Stimulated activated CD4-positive, alpha-beta T cell treated with anti-CD3 and anti-CD28 coated beads, TNF-alpha, amount 100 ng/mL, for 1 hour (primary cell): Measurements from ENCODE around the gene DOCK10.

Source experiments
- DNase-seq, 3 donors: peaks; one replicate each; pipeline ENCODE4 v3.0.0-alpha.2; 2020; ENCODE audit warnings: low read depth in 3 of 3, low spot score in 1 of 3

The DOCK10 gene

GRCh38 chr2:224951723-224952481 is 90.4 kb downstream of the DOCK10 start:
- no peak for DNase-seq

DNA sequence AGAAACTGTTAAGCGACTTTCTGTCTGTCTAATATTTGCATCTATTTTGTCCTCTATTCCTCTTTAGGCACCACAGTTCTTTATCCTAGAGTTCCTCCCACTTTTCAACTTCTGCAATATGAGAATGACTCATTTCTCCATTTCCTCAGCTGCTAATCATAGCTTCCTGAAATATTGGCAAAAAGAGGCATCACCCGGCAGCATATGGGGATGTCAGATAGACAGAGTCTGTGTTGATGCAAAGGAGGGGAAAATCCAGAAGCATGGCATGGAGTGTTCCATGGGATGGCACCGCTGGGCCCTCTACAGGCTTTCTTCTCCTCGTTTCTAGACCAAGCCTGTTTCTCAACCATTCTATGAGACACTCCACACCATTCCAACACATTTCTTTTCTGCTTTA is 93.4 kb downstream of the DOCK10 start:
- no peak for DNase-seq

- no peak for DNase-seq
These were observed 94.3 kb downstream of the DOCK10 start for GRCh38 chr2:224948005-224948404.

GRCh38 chr2:224947566-224947965 is 94.7 kb downstream of the DOCK10 start:
- DNase-seq = no peak

DNA sequence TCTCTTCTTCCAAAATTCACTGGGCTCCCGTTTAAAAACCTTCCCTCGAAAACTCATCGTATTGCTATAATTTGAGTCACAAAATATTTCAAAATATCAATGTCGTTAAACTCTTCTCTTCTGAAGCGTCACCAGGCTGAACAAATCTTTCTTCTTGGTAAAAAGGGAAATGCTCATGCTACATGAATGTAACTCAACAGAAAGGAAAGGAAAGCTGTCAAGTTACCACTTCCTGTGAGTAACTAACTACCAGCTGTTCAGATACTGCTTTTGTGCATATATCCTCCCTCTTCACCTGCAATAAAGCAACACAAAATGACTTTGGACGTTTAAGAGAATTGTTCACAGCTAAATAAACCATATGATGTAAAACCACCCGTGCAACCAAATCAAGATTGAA is 95.4 kb downstream of the DOCK10 start:
- DNase-seq = no peak

- no peak for DNase-seq
These were observed 97.3 kb downstream of the DOCK10 start for GRCh38 chr2:224944707-224945547.

DNA sequence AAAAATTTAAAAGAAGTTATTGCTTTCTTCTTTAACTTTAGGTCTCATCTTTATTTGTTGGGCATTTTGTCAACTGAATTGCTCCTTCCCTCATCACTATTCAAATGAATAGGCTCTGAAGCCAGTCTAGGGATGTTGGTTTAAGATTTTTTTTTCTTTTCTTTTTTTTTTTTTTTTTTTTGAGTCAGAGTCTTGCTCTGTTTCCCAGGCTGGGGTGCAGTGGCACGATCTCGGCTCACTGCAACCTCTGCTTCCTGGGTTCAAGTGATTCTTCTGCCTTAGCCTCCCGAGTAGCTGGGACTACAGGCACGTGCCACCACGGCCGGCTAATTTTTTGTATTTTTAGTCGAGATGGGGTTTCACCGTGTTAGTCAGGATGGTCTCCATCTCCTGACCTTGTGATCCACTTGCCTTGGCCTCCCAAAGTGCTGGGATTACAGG is 98.6 kb downstream of the DOCK10 start:
- peak in 1 of 3 donors; percentile 17 for DNase-seq

DNA sequence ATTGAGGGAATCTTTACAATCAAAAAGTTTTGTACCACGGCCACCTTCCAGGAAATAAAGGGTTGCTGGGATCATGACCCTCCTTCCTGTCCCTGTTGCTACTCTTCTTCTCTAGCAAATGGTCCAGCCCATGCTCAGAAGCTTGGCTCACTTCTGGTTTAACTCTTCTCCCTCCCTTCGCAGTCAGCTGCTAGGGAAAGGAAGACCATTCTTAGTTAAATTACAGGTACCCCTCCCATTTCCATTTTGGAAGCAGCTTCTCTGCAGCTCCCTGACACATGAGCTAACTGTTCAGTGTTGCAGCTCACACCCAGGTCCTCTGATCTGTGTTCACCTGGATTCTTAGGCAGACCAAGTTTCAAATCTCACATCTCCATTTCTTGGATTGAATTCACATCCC is 100.3 kb downstream of the DOCK10 start:
- no peak for DNase-seq

- no peak for DNase-seq
These were observed 101.7 kb downstream of the DOCK10 start for GRCh38 chr2:224940618-224941017.

DNA sequence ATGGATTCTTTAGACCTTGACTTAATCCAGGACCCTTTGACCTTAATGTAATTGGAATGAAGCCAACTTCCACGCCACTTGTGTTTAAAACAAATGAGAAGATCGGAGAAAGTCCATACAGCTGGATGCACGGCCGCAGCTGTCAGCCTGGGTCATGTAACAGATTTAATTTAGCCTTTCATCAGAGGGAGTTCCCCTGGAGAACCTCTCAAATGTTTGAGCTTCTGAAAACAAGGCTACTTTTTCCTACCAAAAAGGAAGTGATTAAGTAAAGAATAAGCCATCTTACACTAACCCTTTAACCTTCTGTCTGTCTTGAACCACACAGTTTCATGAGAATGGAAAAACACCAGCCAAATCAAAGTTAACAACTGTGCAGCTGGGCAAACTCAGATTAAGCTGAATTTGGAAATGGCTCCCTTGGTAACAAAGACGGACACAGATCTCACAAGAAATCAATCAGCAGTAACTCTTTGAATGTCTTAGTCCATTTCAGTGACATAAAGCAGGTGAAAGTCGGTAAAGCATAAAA is 103.6 kb downstream of the DOCK10 start:
- DNase-seq = no peak

GRCh38 chr2:224937887-224938286 is 104.4 kb downstream of the DOCK10 start:
- DNase-seq = no peak

- no peak for DNase-seq
These were observed 107.6 kb downstream of the DOCK10 start for GRCh38 chr2:224934526-224935188.

DNA sequence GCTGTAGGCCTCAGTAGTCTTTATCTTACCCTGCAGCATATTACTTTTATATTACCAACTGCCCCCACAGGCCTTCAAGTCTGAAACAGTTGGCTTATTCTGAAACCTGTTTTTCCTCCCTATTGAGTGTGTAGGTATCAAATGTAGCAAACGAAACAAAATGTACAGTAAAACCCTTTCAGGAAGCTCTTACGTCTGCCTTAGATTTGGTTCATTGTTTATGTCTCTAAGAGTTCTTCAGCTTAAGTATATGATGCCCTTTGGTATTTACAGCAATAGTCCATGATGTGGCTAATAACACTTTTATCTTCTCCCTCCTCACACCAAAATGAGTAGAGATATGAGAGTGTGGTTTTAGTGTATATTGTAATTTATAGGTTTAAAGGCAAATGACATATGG is 108.8 kb downstream of the DOCK10 start:
- no peak for DNase-seq

GRCh38 chr2:224932522-224932921 is 109.7 kb downstream of the DOCK10 start:
- DNase-seq = no peak

DNA sequence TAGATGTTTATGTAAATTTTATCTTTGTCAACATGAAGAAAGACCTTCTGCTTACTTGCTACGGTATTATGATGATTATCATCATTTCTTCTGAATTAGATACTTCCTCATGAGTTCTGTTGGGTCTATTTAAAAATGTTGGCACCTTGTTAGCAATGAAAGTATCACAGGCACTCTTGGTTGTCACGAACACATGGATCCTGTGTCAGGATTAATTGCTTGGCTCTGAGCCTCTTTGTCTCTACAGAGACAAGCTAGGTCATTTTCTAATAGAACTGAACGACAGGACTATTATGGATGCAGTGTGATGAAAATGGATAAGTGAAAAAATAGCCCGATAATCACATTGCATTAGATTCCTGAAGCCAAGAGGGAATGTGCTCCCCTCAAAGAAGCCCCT is 110.3 kb downstream of the DOCK10 start:
- no peak for DNase-seq

DNA sequence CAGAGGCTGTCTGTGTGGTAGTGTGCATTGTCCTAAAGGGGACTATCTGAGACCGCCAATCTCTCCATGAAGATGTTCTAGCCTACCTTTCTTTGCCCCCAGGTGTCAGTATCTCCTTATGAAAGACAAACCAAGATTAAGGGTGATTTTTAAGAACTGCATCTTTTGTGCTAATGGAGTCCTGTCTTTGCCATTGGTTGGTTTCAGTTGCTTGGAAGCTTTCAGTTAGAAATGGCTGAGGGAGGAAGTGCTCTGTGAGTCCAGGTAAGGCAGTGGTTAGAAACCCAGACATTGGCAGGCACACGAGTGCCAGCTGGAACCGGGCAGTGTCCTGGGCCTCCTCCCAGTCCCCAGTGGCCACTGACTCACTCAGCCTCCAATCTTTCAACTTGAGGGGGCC is 111.3 kb downstream of the DOCK10 start:
- no peak for DNase-seq

DNA sequence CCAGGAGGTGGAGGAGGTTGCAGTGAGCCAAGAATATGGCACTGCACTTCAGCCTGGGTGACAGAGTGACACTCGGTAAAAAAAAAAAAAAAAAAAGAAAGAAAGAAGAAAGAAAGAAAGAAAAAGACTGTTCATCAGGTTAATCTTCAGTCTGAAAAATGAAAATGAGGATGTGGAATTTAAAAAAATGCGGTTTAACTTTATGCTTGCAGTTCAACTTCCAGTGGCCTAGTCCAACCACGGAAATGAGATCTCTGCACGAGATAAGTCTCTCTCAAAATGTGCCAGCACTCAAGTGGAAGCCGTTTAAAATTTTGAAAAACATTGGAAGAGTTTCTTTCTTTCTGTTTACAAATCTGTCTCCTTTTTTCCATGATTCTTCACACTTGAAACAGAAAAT is 112.1 kb downstream of the DOCK10 start:
- no peak for DNase-seq

GRCh38 chr2:224929512-224929911 is 112.8 kb downstream of the DOCK10 start:
- no peak for DNase-seq

GRCh38 chr2:224927646-224928173 is 114.6 kb downstream of the DOCK10 start:
- peak in 1 of 3 donors; percentile 23 for DNase-seq

- no peak for DNase-seq
These were observed 115.3 kb downstream of the DOCK10 start for GRCh38 chr2:224927011-224927410.

DNA sequence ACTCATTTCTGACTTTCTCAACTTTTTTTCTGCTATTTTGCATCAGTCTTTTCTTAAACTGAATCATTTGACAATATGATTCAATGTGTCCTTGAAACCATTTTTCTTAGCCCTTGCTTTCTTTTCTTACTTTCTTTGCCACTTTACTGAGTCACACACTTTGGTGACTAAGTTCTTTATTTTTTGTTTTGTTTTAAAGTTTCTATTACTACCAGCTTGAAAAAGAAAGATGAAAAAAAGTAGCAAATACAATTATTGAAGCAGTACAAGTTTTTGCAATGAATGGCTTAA is 116.5 kb downstream of the DOCK10 start:
- no peak for DNase-seq
